ENCODE data around the gene HINT3.
A peak's percentile ranks its signal among the peaks of the same experiment; 100 is the strongest.
"Not testable (repeated sequence)": the region's sequence is repeated elsewhere in the genome, so short reads cannot be mapped to it uniquely, and the experiment has no call there.

HINT3 gene

DNA sequence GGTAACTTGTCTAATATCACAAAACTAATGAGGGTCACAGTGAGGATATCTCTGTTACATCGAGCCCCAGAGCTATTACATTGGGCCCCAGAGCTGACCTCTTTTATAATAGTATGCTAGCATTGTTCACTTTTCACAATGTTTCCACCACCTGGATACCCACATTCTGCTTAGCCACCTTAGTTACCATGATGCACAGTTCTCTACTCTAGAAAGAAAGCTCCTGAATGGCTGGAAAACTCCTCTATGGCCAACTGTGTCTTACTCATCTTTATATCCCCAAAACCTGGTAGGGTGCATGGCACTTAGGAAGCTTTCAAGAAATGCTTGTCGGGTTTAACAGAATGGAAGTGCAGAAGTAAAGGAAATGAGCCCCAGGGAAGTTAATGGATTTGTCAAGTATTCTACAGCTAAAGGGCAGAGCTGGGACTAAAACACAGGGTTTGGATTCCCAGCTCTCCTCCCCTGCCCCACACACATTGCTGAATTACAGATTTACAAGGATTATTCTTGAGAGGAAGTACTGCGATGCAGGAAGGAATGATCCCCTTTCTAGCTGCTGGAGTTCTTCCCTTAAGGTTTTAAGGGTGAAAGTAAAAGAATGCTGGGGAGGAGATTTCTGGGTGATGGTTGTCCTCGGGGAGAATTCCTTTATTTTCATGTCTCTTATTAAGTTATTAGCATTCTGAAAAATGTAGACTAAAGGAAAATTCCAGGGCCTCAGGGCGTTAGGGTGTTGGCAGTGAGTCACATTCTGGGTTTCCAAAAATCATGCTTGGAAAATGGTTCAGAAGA lies 16.1 kb upstream of the HINT3 start:
- no peak for DNase-seq

DNA sequence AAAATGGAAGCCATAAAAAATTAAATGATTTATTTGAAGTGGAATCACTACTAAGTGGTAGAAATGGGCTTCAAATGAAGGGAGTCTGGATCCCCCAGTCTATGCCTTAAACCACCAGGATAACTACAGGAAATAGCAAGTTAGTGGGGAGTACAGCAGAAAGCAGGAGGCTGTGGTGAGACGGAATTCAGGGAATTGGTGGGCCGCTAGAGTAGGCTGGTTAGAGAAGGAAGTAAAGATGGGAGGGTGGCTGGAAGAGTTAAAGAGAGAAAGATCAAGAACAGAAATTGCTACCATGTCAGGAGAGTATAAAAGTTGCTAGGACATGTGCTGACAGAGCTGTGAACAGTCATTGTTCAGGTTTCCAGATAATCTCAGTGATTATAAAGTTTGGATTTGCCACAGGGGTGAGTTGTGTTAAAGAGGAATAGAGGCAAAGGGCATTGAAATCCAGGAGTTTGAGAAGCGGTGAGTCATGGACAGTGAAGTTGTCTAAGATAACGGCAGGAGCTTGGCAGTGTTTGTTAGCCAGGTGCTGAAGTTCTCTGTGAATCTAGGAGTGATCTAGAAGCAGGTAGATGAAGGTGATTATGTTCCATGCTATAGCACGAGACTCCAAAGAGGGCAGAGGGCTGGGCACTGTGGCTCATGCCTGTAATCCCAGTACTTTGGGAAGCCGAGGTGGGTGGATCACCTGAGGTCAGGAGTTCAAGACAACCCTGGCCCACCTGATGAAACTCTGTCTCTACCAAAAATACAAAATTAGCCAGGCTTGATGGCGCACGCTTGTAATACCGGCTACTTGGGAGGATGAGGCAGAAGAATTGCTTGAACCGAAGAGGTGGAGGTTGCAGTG lies 13.7 kb upstream of the HINT3 start:
- no peak for DNase-seq

DNA sequence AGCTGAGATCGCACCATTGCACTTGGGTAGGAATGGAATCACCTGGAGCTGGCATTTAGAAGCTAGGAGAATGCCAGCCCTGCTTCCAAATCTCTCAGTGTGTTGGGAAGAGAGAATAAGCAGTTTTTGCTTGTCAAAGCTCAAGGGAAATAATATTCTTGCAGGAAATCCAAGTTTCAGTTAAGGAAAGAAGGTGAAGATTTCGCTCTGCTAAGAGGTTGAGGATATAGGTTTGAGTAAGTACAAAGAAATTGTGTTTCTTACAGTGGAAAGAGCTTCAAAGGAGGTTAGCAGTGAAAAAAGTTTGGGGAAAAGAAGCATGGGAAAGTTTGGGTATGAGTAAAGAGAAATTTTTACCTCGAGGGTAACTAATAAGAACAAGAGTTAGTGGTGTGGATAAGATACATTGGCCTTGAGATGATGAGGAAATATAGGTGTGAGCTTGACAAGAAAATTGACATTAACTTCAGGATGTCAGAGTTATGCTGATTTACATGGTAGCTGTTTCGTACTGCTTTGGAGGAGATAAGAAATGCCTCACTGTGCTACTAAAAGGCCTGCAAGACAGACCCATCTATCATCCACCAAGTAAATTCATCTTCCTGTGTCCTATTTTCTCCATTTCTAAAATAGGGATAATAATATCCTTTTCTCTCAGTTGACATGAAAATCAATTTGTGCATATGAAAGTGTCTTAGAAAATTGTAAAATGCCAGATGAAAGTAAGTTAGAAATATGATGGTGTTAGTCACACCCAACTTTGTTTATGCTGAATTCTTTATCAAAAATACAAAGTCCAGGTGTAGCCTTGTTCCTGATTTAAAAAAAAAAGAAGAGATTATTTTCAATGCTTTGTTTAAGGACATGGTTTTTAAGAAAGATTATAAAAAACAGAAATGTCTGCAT lies 12.8 kb upstream of the HINT3 start:
- DNase-seq: no peak

DNA sequence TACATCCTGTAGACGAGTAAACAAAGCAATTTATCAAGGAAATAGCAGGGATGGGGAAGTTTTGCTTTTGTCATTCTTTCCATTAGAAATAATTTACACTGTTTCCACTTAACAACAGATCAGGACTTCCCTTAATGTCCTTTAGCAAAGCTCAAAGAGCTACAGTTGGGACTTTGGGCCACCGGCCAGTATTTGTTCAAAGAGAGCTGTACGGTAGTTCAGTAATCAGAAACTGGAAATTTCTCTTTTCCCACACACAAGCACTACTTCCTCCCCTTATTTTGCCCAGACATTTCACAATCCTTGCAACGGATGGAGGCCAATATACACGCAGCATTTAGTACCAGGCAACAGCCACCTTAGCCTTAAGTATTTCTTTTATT lies 12.1 kb upstream of the HINT3 start:
- DNase-seq: peak; percentile 90

DNA sequence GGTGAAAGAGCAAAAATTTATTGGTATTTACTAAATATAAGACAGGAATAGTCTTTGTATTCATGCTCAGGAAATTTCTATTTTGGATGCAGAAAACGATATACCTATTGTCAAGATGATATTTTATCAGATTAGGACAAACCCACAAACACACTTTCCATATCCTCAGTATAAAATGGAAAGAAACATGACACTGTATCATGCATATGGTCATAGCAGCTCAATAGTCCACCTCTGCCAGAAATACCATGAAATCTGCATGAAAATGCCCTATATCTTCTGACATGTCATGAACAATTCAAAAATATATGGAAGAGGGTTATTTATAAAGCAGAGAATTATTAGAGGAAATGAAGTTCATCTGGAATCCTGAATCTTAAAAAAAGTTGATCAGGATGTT lies 11.7 kb upstream of the HINT3 start:
- no peak for DNase-seq

DNA sequence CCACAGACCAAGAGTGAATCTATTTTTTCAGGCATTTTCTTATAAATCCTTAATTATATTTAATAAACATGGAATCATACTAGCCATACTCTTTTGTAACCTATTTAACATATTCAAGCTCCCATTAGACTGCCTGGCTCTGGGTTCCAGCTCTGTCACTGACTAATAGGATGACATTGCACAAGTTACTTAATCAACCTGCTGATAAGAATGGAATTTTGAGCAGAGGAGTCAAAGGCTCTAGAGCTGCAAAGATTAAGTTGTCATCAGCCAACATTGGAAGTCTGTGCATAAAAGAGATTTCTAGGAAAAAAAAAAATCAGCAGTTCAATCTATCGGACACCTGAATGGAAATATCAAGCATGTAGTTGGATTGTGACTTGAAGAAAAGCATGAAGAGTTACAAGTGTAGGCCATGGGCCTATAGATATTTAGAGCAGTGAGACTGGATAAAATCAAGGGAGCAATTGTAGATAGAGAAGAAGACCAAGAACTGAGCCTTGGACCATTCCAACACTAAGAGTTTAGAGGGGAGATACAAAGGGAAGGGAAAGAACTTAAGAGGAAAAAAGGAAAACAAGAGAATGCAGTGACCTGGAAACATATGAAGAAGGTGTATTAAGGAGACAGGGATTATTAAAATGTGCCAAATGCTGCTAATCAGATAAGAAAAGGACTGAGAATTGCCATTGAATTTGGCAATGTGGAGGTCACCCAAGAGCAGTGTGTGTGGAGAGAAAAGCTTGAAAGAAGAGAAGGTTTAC lies 11.0 kb upstream of the HINT3 start:
- DNase-seq: no peak

DNA sequence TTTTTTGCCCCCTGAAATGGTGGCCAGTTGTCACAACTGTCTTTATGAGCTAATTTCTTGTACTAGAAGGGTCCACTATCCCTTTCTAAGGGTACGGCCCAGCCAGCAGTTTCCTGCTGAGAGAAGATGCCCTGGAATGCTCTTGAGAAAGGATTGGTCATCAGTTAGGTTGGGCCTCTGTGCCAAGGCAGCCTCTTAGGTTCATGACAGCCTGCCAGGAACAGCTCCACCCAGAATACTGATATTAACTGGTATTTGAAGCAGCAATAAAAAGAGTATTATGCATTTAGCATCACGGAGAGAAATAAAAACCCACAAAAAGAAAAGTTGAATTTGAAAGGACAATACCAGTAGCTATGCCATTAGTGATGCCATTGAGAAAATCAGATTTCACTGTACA lies 9.0 kb upstream of the HINT3 start:
- no peak for DNase-seq

DNA sequence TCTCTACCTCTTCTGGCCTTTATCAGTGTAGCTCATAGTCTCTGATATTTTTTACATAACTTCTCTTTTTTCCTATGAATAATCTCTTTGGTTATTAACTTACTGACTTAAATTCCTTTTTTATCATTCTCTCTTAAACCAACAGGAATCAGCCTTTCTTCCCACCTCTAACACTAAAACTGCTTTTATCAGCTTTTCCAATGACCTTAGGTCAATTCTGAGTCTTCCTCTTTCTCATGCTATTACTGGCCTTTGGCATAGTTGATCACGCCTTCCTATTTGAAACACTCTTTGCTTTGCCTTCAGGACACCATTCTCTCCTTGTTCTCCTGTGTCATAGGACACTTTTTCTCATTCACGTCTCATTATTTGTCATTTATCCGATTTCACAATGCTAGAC lies 8.1 kb upstream of the HINT3 start:
- peak; percentile 49 for DNase-seq

DNA sequence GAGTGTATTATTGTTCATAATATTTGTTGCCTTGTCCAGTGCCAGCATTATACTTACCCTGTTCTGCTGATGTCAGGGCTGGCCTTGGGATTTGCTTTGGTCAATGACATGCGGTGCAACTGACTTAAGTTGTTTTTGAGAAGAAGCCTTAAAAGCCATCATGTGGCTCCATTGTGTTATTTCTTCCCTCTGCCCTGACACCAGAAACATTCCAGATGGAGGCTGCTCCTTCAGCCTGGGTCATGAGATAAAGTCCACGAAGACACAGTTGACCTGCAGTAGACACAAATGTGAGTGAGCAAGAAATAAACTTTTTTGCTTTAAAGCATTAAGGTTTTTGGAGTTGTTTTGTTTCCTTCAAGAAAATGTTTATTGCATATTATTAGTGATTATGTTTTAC lies 7.5 kb upstream of the HINT3 start:
- DNase-seq: no peak

DNA sequence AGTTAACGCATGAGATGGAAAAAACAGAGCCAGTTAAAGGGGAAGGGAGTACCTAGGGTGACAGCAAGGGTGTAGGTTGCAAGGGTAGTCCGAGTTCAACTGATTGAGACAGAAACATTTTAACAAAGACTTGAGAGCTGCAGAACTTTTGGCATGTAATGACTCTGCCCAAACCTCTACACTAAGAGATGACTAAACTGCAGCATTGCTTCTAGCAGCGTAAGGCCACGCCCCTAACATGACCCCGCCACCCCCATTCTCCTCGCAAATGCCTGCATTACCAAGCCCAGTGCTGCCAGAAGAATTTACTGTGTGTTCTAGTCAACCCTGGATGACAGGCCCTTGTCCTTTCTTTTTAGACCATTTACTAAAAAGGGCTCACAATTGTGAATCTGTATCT lies 6.3 kb upstream of the HINT3 start:
- DNase-seq: no peak

DNA sequence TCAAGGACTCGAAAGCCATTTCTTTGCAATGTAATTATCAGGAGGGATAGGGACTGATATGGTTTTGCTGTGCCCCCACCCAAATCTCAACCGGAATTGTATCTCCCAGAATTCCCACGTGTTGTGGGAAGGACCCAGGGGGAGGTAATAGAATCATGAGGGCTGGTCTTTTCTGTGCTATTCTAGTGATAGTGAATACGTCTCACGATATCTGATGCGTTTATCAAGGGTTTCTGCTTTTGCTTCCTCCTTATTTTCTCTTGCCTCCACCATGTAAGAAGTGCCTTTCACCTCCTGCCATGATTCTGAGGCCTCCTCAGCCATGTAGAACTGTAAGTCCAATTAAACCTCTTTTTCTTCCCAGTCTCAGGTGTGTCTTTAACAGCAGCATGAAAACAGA lies 5.9 kb upstream of the HINT3 start:
- DNase-seq: not testable (repeated sequence)

DNA sequence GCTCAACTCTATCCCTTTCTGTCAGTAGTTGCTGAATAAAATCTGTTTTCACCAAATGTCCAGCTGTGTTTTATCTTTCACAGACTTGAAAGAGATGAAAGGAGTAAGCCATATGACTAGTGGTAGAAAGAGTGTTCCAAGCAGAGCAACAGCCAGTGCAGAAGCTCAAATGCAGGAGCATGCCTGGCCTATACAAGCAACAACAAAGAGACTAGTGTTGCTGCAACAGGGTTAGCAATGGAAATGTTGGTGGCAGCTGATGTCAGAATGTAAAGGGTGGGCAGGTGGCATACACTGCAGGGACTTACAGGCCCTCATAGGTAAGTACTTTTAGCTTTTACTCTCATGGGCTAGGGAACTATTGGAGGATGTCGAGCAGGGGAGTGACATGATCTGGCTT lies 5.2 kb upstream of the HINT3 start:
- no peak for DNase-seq

DNA sequence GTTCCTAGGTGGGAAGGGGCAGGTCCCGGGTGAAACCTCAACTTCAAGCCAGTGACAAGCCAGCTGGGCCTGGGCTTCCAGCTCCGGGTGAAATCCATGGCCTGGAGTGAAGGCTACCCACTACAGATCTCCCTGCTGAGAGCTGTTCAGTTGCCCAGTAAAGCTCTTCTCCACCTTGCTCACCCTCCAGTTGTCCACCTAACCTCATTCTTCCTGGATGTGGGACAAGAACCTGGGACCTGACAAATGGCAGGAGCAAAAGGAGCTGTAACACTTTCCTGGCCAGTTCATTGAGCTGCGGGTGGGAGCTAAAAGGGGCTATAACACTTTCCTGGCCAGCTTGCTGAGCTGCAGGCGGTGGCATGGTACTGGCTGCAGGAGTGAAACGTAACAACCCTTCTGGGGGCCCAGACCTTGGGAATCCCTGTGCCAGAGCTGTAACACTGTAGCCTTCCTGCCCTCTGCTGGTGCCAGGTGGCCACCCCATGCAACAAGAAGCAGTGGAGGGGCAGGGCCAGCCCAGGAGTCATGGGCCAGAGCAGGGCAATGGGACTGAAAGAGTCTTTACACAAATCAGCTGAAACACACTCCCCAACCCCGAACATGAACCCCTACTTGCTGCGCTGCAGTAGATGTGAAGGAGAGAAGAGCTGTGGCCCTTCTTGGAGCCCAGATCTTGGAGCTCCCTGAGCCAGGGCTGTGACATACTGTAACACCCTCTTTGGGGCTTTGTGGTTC lies 3.6 kb upstream of the HINT3 start:
- DNase-seq: peak; percentile 47

DNA sequence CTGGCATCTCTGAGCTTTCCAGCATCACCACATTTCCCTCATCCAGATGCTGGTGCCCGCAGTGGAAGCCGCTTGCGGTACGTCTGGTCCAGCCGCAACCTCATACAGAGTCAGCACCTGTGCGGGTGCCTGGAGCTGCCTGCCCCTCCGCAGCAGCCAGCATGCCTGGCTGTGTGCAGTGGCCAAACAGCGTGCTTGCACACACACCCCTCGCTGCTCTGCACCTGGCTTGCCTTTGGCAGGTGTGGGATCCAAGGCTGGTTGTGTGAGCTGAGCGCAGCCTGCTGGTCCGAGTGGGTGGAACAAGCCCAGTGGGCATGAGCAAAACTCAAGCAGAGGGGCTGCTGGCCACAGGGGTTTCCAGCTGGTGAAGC lies 3.1 kb upstream of the HINT3 start:
- DNase-seq: no peak

DNA sequence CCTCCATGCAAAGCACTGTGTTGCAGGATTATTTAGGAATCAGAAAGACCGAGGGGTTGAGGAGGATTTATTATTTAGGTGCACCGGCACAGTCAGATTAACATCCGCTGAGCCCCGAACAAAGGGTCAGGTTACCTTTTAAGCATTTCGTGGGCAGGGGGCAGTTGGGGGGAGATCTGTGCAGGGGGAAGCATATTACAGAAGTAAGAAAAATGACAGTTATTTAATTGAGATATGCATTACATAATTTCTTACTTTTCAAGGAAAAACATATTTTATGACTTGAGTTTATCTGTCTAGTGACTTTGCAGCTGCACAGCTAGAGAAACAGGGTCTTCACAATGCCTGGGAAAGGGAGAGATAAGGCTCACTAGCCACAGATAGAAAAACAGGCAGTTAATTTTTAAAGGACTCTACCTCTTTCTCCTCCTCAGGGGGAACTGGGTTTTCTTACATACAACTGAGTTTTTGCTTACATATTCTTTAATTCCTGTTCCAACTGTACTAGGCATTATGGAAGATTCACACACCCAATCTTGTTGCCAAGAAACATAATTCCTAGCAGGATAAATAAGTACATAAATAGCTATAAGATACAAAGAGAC lies 1.7 kb upstream of the HINT3 start:
- DNase-seq: no peak

DNA sequence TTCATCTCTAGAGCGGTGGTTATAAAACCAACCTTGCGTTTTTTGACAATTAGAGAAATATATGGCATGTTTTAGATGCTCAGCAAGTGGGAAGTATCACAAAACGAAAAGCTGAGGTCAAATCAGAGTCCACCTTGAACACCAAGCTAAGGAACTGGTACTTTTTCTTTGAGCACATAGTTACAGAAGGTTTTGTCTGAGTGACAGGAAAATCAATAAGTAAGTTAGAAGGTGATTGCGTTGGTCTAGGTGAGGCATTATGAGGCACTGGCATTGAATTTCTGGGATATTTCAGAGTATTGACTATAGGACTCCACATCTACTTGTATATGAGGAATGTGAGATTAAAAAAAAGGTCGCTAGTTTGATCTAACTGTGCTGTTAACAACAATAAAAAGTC lies 597 bp upstream of the HINT3 start:
- no peak for DNase-seq

DNA sequence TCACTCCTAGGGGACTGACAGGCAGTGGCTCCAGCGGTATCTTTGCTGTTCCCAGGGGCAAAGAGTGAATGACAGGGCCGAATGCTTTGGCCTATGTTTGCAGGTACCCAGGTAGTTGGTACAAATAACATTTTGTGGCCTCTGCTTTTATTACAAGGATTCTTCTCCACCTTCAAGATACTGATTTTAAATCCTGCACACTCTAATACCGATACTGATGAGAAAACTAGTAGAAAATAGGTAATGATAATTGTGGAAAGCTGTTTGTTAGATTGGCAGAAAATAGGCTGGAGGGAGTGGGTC lies 772 bp downstream of the HINT3 start:
- no peak for DNase-seq

DNA sequence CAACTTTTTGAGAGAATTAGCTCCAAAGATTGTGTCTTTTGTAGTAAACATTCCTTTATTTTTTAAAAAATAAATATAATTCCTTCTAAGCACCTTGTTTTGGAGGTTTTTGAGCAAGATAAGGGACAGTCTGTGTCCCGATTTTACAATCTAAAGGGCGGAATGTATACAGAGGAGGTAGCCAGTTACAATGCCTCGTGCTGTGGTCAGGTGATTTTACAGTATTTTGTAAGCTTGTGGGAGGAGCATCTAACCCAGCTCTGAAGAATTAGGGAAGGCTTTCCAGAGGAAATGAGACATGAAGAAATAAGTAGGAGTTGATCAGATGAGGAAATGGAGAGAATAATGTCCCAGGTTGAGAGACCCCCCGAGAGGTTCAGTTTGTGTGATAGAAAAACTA lies 1.3 kb downstream of the HINT3 start:
- DNase-seq: peak; percentile 88

DNA sequence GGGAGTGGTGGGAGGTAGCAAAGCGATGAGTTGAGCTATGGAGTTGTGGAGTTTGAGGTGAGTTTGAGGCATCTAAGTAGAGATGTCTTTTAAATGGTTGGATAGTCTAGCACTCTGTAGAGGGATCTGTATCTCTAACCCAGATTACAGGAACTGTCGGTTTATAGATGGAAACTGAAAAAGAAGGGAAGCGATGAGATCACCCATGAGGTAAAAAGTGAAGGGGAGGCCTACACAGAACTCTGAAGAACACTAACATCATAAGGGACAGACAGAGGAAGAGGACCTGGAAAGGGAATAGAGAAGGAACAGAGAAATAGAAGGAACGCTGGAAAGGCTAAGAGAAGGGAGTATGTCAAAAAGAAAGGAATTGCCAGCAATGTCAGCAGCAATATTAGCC lies 2.5 kb downstream of the HINT3 start:
- peak; percentile 68 for DNase-seq

DNA sequence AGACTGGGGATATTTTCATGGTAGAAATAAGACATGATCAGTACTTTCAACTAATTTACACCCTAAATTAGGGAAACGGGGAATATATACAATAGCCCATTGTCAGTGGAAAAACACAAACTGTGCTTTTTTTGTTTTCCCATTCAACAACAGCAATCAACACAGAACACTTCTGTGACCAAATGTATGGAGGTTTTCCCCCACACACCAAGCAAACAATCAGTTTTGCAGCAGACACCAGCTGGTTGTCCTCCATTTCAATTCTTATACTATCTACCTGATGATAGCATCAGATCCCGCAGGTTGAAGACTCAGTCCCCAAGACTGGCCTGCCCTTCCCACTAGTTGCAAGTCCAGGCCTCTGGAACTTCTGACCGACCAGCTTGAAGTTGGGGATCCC lies 4.5 kb downstream of the HINT3 start:
- no peak for DNase-seq

DNA sequence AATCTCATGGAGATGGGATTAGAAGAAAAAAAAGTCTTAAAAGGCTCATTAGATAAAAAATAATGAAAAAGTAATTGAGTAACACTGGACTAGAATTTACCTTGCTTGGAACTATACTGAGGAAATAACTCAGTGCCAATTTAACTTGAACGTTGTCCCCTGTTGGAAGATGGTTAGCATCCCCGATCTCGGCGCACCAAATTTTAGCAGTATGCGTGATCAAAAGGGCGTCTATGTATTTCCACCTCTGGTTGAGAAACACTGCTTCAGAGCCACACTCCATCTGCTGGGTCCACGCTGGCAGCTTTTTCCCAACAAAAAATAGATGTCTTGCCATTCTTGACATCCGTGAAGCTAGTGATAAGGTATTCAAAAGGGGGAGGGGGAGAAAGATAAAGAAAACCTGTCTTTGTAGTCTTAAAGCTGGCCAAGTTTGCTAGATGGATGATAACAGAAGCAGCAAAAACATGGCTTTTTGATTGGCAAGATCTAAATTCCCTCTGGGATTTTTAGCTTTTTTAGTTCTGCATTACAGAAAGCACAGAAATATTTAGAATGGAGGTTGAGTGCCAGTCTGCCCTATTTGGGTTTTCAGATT lies 6.4 kb downstream of the HINT3 start:
- DNase-seq: no peak

Data from suppressor macrophage treated with lipopolysaccharide for 4 hours (primary cell).